Astrocyte (in vitro differentiated cells and primary cell): ENCODE results near the gene MYRIP. TPM values are rescaled to one million over a fixed set of nuclear protein-coding genes. Genes with fewer than 3 reads are reported as not detected.

Experiments used
- DNase-seq: peaks from one replicate; pipeline ENCODE4 v3.0.0-alpha.2; 2010; ENCODE audit warnings: low read depth
- FAIRE-seq: peaks from 2 replicates; lab custom pipeline; 2011; peaks lifted over from hg19 to GRCh38; lab: Jason Lieb, UNC
- H2AFZ ChIP-seq: 2 replicates; pipeline ENCODE4 v1.6.0; 2012; ENCODE audit warnings: low read depth, low read length, inconsistent platforms
- H3K27ac ChIP-seq: 2 replicates; pipeline ENCODE4 v1.5.1; 2011; ENCODE audit warnings: low read depth, low read length, inconsistent platforms
- H3K27me3 ChIP-seq: 2 replicates; pipeline ENCODE4 v1.6.0; 2011; ENCODE audit warnings: low read length, inconsistent platforms; ENCODE audit not compliant: insufficient read depth
- H3K36me3 ChIP-seq: 2 replicates; pipeline ENCODE4 v1.5.1; 2011; ENCODE audit warnings: low read length, inconsistent platforms; ENCODE audit not compliant: insufficient read depth
- H3K4me1 ChIP-seq: 2 replicates; pipeline ENCODE4 v1.5.1; 2011; ENCODE audit warnings: low read length, inconsistent platforms; ENCODE audit not compliant: insufficient read depth
- H3K4me2 ChIP-seq: 2 replicates; pipeline ENCODE4 v1.6.0; 2012; ENCODE audit warnings: low read length, inconsistent platforms
- H3K4me3 ChIP-seq: 2 replicates; pipeline ENCODE4 v1.5.1; 2011; ENCODE audit warnings: low read depth, mild to moderate bottlenecking, low read length, inconsistent platforms; ENCODE audit not compliant: insufficient read depth
- H3K79me2 ChIP-seq: 2 replicates; pipeline ENCODE4 v1.6.0; 2012; ENCODE audit warnings: mild to moderate bottlenecking, low read length, inconsistent platforms; ENCODE audit not compliant: insufficient read depth
- H3K9ac ChIP-seq: 2 replicates; pipeline ENCODE4 v1.6.0; 2012; ENCODE audit warnings: mild to moderate bottlenecking, low read length, inconsistent platforms
- H3K9me3 ChIP-seq: 2 replicates; pipeline ENCODE4 v1.5.1; 2012; ENCODE audit warnings: low read depth, mild to moderate bottlenecking, low read length, inconsistent platforms; ENCODE audit not compliant: insufficient read depth
- H4K20me1 ChIP-seq: 2 replicates; pipeline ENCODE4 v1.6.0; 2012; ENCODE audit warnings: low read length, inconsistent platforms; ENCODE audit not compliant: insufficient read depth
- H3K27ac Mint-ChIP-seq: one replicate; pipeline ENCODE4 v1.8.0; 2021; ENCODE audit warnings: mild to moderate bottlenecking, mixed read lengths; ENCODE audit not compliant: unreplicated experiment
- H3K27me3 Mint-ChIP-seq: one replicate; pipeline ENCODE4 v1.8.0; 2021; ENCODE audit warnings: low read depth, mixed read lengths; ENCODE audit not compliant: unreplicated experiment
- H3K36me3 Mint-ChIP-seq: one replicate; pipeline ENCODE4 v1.8.0; 2021; ENCODE audit warnings: low read depth, mixed read lengths; ENCODE audit not compliant: unreplicated experiment
- H3K4me1 Mint-ChIP-seq: one replicate; pipeline ENCODE4 v1.8.0; 2021; ENCODE audit warnings: low read depth, mixed read lengths; ENCODE audit not compliant: unreplicated experiment
- H3K4me3 Mint-ChIP-seq: one replicate; pipeline ENCODE4 v1.8.0; 2021; ENCODE audit warnings: mild to moderate bottlenecking, moderate library complexity, mixed read lengths; ENCODE audit not compliant: unreplicated experiment
- H3K9me3 Mint-ChIP-seq: one replicate; pipeline ENCODE4 v1.8.0; 2021; ENCODE audit warnings: mild to moderate bottlenecking, mixed read lengths; ENCODE audit not compliant: unreplicated experiment
- CTCF ChIP-seq: IDR thresholded peaks from 2 replicates; pipeline ENCODE4 v1.5.1; 2011; ENCODE audit warnings: low read depth, mild to moderate bottlenecking, inconsistent platforms, low read length, moderate library complexity; ENCODE audit not compliant: insufficient read depth
- EZH2 ChIP-seq: IDR thresholded peaks from 2 replicates; pipeline ENCODE4 v1.6.1; 2012; ENCODE audit warnings: mild to moderate bottlenecking, low read length, inconsistent platforms; ENCODE audit not compliant: insufficient read depth
- total RNA-seq: library from RNA; stranded (reverse); gene quantifications from 2 replicates; pipeline ENCODE4 v1.2.1, GENCODE V29; 2021

Gene MYRIP
- total RNA-seq, 1 donor from 2014 or later: 0.07 TPM

DNA sequence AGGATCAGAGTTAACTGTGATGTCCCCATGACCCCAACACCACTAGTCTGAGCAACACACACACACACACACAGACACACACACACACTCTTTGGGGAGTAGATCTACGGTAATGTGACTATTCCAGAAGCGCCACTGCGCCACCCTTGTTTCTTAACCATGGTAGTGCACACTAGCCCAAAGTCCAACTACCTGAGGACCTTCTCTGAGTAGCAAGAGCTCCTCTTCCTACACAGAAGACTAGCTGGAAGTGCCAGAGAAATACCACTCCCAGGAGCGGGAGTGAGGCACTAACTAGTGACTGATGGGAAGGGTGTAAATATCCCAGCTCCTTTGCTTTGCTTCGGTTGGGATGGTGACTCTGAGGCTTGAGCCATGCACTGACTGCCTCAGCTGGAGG lies 404.1 kb downstream of the MYRIP start:
- H3K27me3 Mint-ChIP-seq: peaks cover 3% of the 10 kb centered on the region
- no peaks in the 10 kb centered on the region for H3K36me3 ChIP-seq
- H2AFZ ChIP-seq: no peak overlapping the region
- no peaks in the 10 kb centered on the region for H4K20me1 ChIP-seq
- H3K4me3 Mint-ChIP-seq: no peak overlapping the region
- no peaks in the 10 kb centered on the region for H3K4me1 Mint-ChIP-seq
- H3K4me2 ChIP-seq: no peak overlapping the region
- no peaks in the 10 kb centered on the region for H3K9me3 ChIP-seq
- H3K27me3 ChIP-seq: no peaks in the 10 kb centered on the region
- H3K4me1 ChIP-seq: no peaks in the 10 kb centered on the region
- no peak overlapping the region for H3K27ac Mint-ChIP-seq
- no peaks in the 10 kb centered on the region for H3K79me2 ChIP-seq
- no peak for FAIRE-seq
- no peak overlapping the region for H3K27ac ChIP-seq
- TF ChIP-seq CTCF: no peak
- H3K9ac ChIP-seq: no peak overlapping the region
- H3K9me3 Mint-ChIP-seq: no peaks in the 10 kb centered on the region
- no peak overlapping the region for H3K4me3 ChIP-seq
- no peak for DNase-seq
- no peaks in the 10 kb centered on the region for H3K36me3 Mint-ChIP-seq

DNA sequence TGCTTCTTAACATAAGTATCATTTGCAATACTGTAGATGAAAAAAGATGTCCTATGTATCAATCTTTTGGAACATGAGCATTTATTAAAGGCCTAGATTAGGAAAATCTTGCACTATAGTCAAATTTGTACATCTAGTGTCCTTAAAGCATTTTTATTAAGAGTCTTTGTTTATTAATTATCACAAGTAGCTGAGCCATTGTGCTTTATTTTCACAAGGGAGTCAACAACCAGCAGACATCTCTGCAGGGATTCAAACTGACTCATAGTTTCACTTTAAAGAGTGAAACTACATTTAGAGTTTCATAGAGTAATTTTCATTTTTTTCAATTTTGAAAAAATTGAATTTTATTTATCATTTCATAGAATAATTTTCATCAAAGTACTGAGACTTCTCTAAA lies 405.6 kb downstream of the MYRIP start:
- H3K27ac ChIP-seq: no peak overlapping the region
- FAIRE-seq (no peak), DNase-seq (no peak)
- Mint-ChIP-seq H3K27me3 (no peaks in the 10 kb centered on the region), H3K9me3 (no peaks in the 10 kb centered on the region), H3K4me1 (no peaks in the 10 kb centered on the region), H3K27ac (no peak overlapping the region), H3K36me3 (no peaks in the 10 kb centered on the region), H3K4me3 (no peak overlapping the region)
- H3K4me2 ChIP-seq: no peak overlapping the region
- no peak overlapping the region for H2AFZ ChIP-seq
- no peaks in the 10 kb centered on the region for H3K27me3 ChIP-seq
- TF ChIP-seq EZH2 (no peak), CTCF (no peak)
- no peaks in the 10 kb centered on the region for H4K20me1 ChIP-seq
- no peaks in the 10 kb centered on the region for H3K9me3 ChIP-seq
- H3K4me1 ChIP-seq: no peaks in the 10 kb centered on the region
- H3K9ac ChIP-seq: no peak overlapping the region
- no peak overlapping the region for H3K4me3 ChIP-seq
- no peaks in the 10 kb centered on the region for H3K79me2 ChIP-seq
- H3K36me3 ChIP-seq: no peaks in the 10 kb centered on the region

- Histone ChIP-seq H3K9me3 (no peaks in the 10 kb centered on the region), H3K27me3 (no peaks in the 10 kb centered on the region), H3K4me3 (no peak overlapping the region), H4K20me1 (no peaks in the 10 kb centered on the region), H3K4me1 (no peaks in the 10 kb centered on the region), H3K79me2 (no peaks in the 10 kb centered on the region), H3K27ac (no peak overlapping the region), H3K4me2 (no peak overlapping the region), H3K9ac (no peak overlapping the region), H3K36me3 (no peaks in the 10 kb centered on the region), H2AFZ (no peak overlapping the region)
- TF ChIP-seq CTCF (no peak), EZH2 (no peak)
- DNase-seq: no peak
- no peaks in the 10 kb centered on the region for H3K9me3 Mint-ChIP-seq
- H3K4me1 Mint-ChIP-seq: no peaks in the 10 kb centered on the region
- no peak for FAIRE-seq
- no peak overlapping the region for H3K4me3 Mint-ChIP-seq
- no peaks in the 10 kb centered on the region for H3K27me3 Mint-ChIP-seq
- no peaks in the 10 kb centered on the region for H3K36me3 Mint-ChIP-seq
- H3K27ac Mint-ChIP-seq: no peak overlapping the region
These were observed 407.1 kb downstream of the MYRIP start for GRCh38 chr3:40216471-40216870.
